Measurements from ENCODE around the gene TOR3A. TPM values are rescaled to one million over a fixed set of nuclear protein-coding genes. Genes with fewer than 3 reads are reported as not detected.

TOR3A gene
- total and polyA plus RNA-seq, 2 of the 13 experiments (the other 11 are each of a cell fraction or from before 2014, with no cell fraction given): 14.7 to 28.4 TPM

DNA sequence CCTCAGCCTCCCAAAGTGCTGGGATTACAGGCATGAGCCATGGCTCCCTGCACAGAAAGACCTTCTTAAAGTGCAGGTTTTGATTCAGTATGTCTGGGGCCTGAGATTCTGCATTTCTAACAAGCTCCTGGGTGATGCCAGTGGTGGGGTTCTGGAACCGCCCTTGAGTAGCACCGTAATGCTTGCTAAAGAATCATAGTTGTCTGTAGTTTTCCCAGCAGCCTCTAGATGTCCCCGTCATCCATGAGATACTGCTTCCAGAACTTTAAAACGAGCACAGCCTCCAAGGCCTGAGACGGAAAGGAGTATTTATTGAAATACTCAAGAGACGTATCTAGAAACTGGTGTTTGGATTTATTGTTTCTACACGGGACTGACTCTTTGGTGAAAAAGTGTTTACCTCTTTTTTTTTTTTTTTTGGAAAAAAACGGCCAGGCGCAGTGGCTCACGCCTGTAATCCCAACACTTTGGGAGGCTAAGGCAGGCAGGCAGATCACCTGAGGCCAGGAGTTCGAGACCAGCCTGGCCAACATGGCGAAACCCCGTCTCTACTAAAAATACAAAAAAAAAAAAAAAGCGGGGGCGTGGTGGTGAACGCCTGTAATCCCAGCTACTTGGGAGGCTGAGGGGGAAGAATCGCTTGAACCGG, 2.6 kb upstream of the TOR3A start (continued):
- TF ChIP-seq MAFK (conservative IDR thresholded peaks at IDR 0.05 in 1 of 2, IDR thresholded peaks at IDR 0.05 in 1 of 2; ENCODE audit: low read length in 2 of 2) (no peak), TFDP2 (CRISPR knock-in tag; IDR thresholded peaks at IDR 0.05) (no peak), FOXO1 (CRISPR knock-in tag; IDR thresholded peaks at IDR 0.05) (no peak), STAT5B (CRISPR knock-in tag; IDR thresholded peaks at IDR 0.05) (no peak), ZNF772 (CRISPR knock-in tag; IDR thresholded peaks at IDR 0.05) (no peak), ZNF101 (CRISPR knock-in tag; IDR thresholded peaks at IDR 0.05; ENCODE audit: borderline replicate concordance, low read depth) (no peak), TRIM22 (IDR thresholded peaks at IDR 0.05) (no peak), ARID4A (CRISPR knock-in tag; IDR thresholded peaks at IDR 0.05; ENCODE audit: borderline replicate concordance) (peak; percentile 19; the same call in 1 of the 2 replicates), SMC3 (IDR thresholded peaks at IDR 0.05; ENCODE audit: low read length) (peak; percentile 80), ZNF607 (CRISPR knock-in tag; IDR thresholded peaks at IDR 0.05; ENCODE audit: borderline replicate concordance) (no peak), BCL6 (CRISPR knock-in tag; IDR thresholded peaks at IDR 0.05) (0 out of 2 replicates have a peak, but pooled peaks have one; percentile 11), KLF16 (CRISPR knock-in tag; IDR thresholded peaks at IDR 0.05) (0 out of 4 replicates have a peak, but pooled peaks of 1 of the 2 experiments have one; percentile 20), STAG1 (CRISPR knock-in tag; IDR thresholded peaks at IDR 0.05) (peak; percentile 89), ZSCAN25 (CRISPR knock-in tag; IDR thresholded peaks at IDR 0.05) (no peak), RBM39 (IDR thresholded peaks at IDR 0.05; ENCODE audit: low read depth, low read length, poor library complexity, severe bottlenecking) (no peak)

Data from HepG2 (cell line).